ENCODE measurements around the gene FOXP1.

Gene FOXP1

GRCh38 chr3:71160785-71161546 lies 422.6 kb downstream of the FOXP1 start:
- DNase-seq = no peak

GRCh38 chr3:71156062-71156665 lies 427.4 kb downstream of the FOXP1 start:
- no peak for DNase-seq

- no peak for DNase-seq
Measured at GRCh38 chr3:71154846-71155245, 428.7 kb downstream of the FOXP1 start.

- DNase-seq = no peak
Measured at GRCh38 chr3:71153713-71154112, 429.8 kb downstream of the FOXP1 start.

GRCh38 chr3:71152892-71153265 lies 430.6 kb downstream of the FOXP1 start:
- no peak for DNase-seq

GRCh38 chr3:71152039-71152891 lies 431.3 kb downstream of the FOXP1 start:
- no peak for DNase-seq

- no peak for DNase-seq
Measured at GRCh38 chr3:71149959-71150954, 433.3 kb downstream of the FOXP1 start.

- DNase-seq = no peak
Measured at GRCh38 chr3:71148455-71149060, 435.0 kb downstream of the FOXP1 start.

- DNase-seq = no peak
Measured at GRCh38 chr3:71146673-71147072, 436.9 kb downstream of the FOXP1 start.

GRCh38 chr3:71145954-71146353 lies 437.6 kb downstream of the FOXP1 start:
- DNase-seq = no peak

GRCh38 chr3:71144525-71145253 lies 438.8 kb downstream of the FOXP1 start:
- DNase-seq = no peak

GRCh38 chr3:71143493-71143892 lies 440.0 kb downstream of the FOXP1 start:
- no peak for DNase-seq

- no peak for DNase-seq
Measured at GRCh38 chr3:71142441-71143161, 440.9 kb downstream of the FOXP1 start.

GRCh38 chr3:71140477-71140876 lies 443.1 kb downstream of the FOXP1 start:
- no peak for DNase-seq

GRCh38 chr3:71139496-71139895 lies 444.0 kb downstream of the FOXP1 start:
- DNase-seq = no peak

GRCh38 chr3:71138410-71138809 lies 445.1 kb downstream of the FOXP1 start:
- no peak for DNase-seq

- DNase-seq = no peak
Measured at GRCh38 chr3:71136276-71136675, 447.3 kb downstream of the FOXP1 start.

- no peak for DNase-seq
Measured at GRCh38 chr3:71135373-71136088, 448.0 kb downstream of the FOXP1 start.
